Progenitor cell of endocrine pancreas (in vitro differentiated cells): ENCODE results near the gene SDSL. TPM values are rescaled to one million over a fixed set of nuclear protein-coding genes. Genes with fewer than 3 reads are reported as not detected.

Experiments
- DNase-seq: peaks from one replicate; pipeline ENCODE4 v3.0.0; 2021; ENCODE audit warnings: low spot score; ENCODE audit not compliant: unreplicated experiment
- H3K27ac Mint-ChIP-seq: 2 replicates; pipeline ENCODE4 v1.8.0; 2021; ENCODE audit warnings: mild to moderate bottlenecking, moderate library complexity, mixed read lengths
- H3K27me3 Mint-ChIP-seq: 2 replicates; pipeline ENCODE4 v1.8.0; 2021; ENCODE audit warnings: mixed read lengths
- H3K36me3 Mint-ChIP-seq: 2 replicates; pipeline ENCODE4 v1.8.0; 2022; ENCODE audit warnings: mixed read lengths; ENCODE audit not compliant: insufficient read depth
- H3K4me1 Mint-ChIP-seq: 2 replicates; pipeline ENCODE4 v1.8.0; 2021; ENCODE audit warnings: low read depth, mixed read lengths
- H3K4me3 Mint-ChIP-seq: 2 replicates; pipeline ENCODE4 v1.8.0; 2021; ENCODE audit warnings: low read depth, mild to moderate bottlenecking, moderate library complexity, mixed read lengths
- H3K9me3 Mint-ChIP-seq: 2 replicates; pipeline ENCODE4 v1.8.0; 2021; ENCODE audit warnings: low read depth, mixed read lengths
- CTCF ChIP-seq: fragments of 200-600 bp; sonication (generic); IDR thresholded peaks from one replicate; pipeline ENCODE4 v1.5.0; 2021; ENCODE audit warnings: antibody characterized with exemption, mild to moderate bottlenecking; ENCODE audit not compliant: unreplicated experiment
- long read RNA-seq: library from polyadenylated mRNA; unstranded; transcript quantifications from one replicate; pipeline ENCODE4 v2.0.0, GENCODE V29; 2020
- total RNA-seq: library from RNA; stranded (reverse); gene quantifications from 2 replicates; pipeline ENCODE4 v1.2.1, GENCODE V29; 2021

Gene SDSL
- total RNA-seq: 14.0 and 17.2 TPM in 2 replicates
- long read RNA-seq, transcript SDSL-202 (8 exons, 1,449 nt): major isoform, 10 of 11 reads
- long read RNA-seq, partial matches to known transcripts: 0 of 11 reads
- long read RNA-seq, other reads (novel, unspliced or antisense): 1 of 11 reads

- H3K27me3 Mint-ChIP-seq: peaks cover 2% of the 10 kb centered on the region
- H3K36me3 Mint-ChIP-seq: no peaks in the 10 kb centered on the region
- TF ChIP-seq CTCF: no peak
- H3K4me1 Mint-ChIP-seq: peaks cover 28% of the 10 kb centered on the region
- peak within 1 kb of the TSS; percentile 97 for H3K27ac Mint-ChIP-seq
- peak within 1 kb of the TSS; percentile 88 for H3K4me3 Mint-ChIP-seq
- DNase-seq: no peak
- no peaks in the 10 kb centered on the region for H3K9me3 Mint-ChIP-seq
These were observed at the start of gene SDSL for GRCh38 chr12:113422030-113422885. Gene SDSL, plus strand, starts transcription at chr12:113422380. Its CDS starts 5,603 bp downstream, at chr12:113427983.

- Mint-ChIP-seq H3K36me3 (peaks cover 18% of the 10 kb centered on the region), H3K4me1 (peaks cover 2% of the 10 kb centered on the region), H3K27ac (no peak overlapping the region), H3K9me3 (no peaks in the 10 kb centered on the region), H3K4me3 (no peak overlapping the region), H3K27me3 (no peaks in the 10 kb centered on the region)
- DNase-seq: no peak
- no peak for TF ChIP-seq CTCF
These were observed 48.7 kb upstream of the SDSL start for GRCh38 chr12:113373440-113373839.

GRCh38 chr12:113373969-113374368 lies 48.2 kb upstream of the SDSL start:
- H3K4me3 Mint-ChIP-seq: no peak overlapping the region
- H3K27ac Mint-ChIP-seq: no peak overlapping the region
- peaks cover 2% of the 10 kb centered on the region for H3K4me1 Mint-ChIP-seq

GRCh38 chr12:113374823-113375428 lies 47.3 kb upstream of the SDSL start:
- no peak for DNase-seq
- Mint-ChIP-seq H3K9me3 (no peaks in the 10 kb centered on the region), H3K4me1 (peaks cover 2% of the 10 kb centered on the region), H3K4me3 (no peak overlapping the region), H3K27me3 (no peaks in the 10 kb centered on the region), H3K36me3 (peaks cover 18% of the 10 kb centered on the region), H3K27ac (no peak overlapping the region)
- no peak for TF ChIP-seq CTCF

More at GRCh38 chr12:113373969-113374368, 48.2 kb upstream of the SDSL start:
- no peaks in the 10 kb centered on the region for H3K27me3 Mint-ChIP-seq
- H3K36me3 Mint-ChIP-seq: peaks cover 18% of the 10 kb centered on the region
- no peak for TF ChIP-seq CTCF
- DNase-seq: no peak
- no peaks in the 10 kb centered on the region for H3K9me3 Mint-ChIP-seq

- no peaks in the 10 kb centered on the region for H3K27me3 Mint-ChIP-seq
- no peak for TF ChIP-seq CTCF
- peaks cover 16% of the 10 kb centered on the region for H3K36me3 Mint-ChIP-seq
- no peak overlapping the region for H3K4me3 Mint-ChIP-seq
- H3K4me1 Mint-ChIP-seq: no peaks in the 10 kb centered on the region
- no peak overlapping the region for H3K27ac Mint-ChIP-seq
- H3K9me3 Mint-ChIP-seq: no peaks in the 10 kb centered on the region
- DNase-seq: no peak
These were observed 43.9 kb upstream of the SDSL start for GRCh38 chr12:113378291-113378690.
